Cardiac muscle cell (in vitro differentiated cells and primary cell): ENCODE data around the gene ADAMTS2. TPM values are rescaled to one million over a fixed set of nuclear protein-coding genes. Genes with fewer than 3 reads are reported as not detected.
"Not testable (repeated sequence)": the region's sequence is repeated elsewhere in the genome, so short reads cannot be mapped to it uniquely, and the experiment has no call there.

Experiments
- DNase-seq, 2 donors: peaks; one replicate each; pipeline versions ENCODE4 v3.0.0 to v3.0.0-alpha.2; 2010 to 2017; ENCODE audit warnings: low read depth in 1 of 2, low spot score in 1 of 2
- H3K27ac ChIP-seq: fragments of 200-600 bp; sonication (generic); 2 replicates; pipeline ENCODE4 v1.5.1; 2016
- H3K27me3 ChIP-seq: fragments of 200-600 bp; sonication (generic); 2 replicates; pipeline ENCODE4 v1.6.0; 2016; ENCODE audit warnings: control low read depth
- H3K36me3 ChIP-seq: fragments of 200-600 bp; sonication (generic); 2 replicates; pipeline ENCODE4 v1.5.1; 2016; ENCODE audit warnings: control low read depth
- H3K4me1 ChIP-seq: fragments of 200-600 bp; sonication (generic); 2 replicates; pipeline ENCODE4 v1.8.1; 2017; ENCODE audit warnings: low read depth, mild to moderate bottlenecking, mixed run types
- H3K4me3 ChIP-seq: fragments of 200-600 bp; sonication (generic); 2 replicates; pipeline ENCODE4 v1.5.1; 2016; ENCODE audit warnings: mild to moderate bottlenecking
- H3K9me3 ChIP-seq: fragments of 200-600 bp; sonication (generic); 2 replicates; pipeline ENCODE4 v1.5.1; 2017; ENCODE audit warnings: low read depth, mild to moderate bottlenecking, control low read depth
- CTCF ChIP-seq: IDR thresholded peaks from 2 replicates; pipeline ENCODE4 v1.5.1; 2012; ENCODE audit warnings: low read depth, mild to moderate bottlenecking, low read length
- polyA plus RNA-seq: library from polyadenylated mRNA; unstranded; fragments of >200 nt; fragmentation: Nextera tagmentation; extraction: Ambion mirVana; gene quantifications from 2 replicates; pipeline ENCODE4 v1.2.1, GENCODE V29; 2016
- total RNA-seq: library from RNA; depleted of rRNA; stranded (reverse); fragments of >200 nt; gene quantifications from 2 replicates; pipeline ENCODE4 v1.2.3, GENCODE V29; 2016

The ADAMTS2 gene
- total and polyA plus RNA-seq, 2 experiments from 2014 or later: 3.1 to 8.8 TPM

- no peak overlapping the region for H3K27ac ChIP-seq
Observed at GRCh38 chr5:179327021-179327735, 18.1 kb downstream of the ADAMTS2 start.

GRCh38 chr5:179326122-179326927 is 18.9 kb downstream of the ADAMTS2 start:
- peak in 1 of 2 donors; percentile 83 for DNase-seq
- no peak overlapping the region for H3K4me3 ChIP-seq
- H3K27ac ChIP-seq: no peak overlapping the region
- no peak for TF ChIP-seq CTCF
- no peaks in the 10 kb centered on the region for H3K9me3 ChIP-seq
- H3K4me1 ChIP-seq: peaks cover 4% of the 10 kb centered on the region
- no peaks in the 10 kb centered on the region for H3K36me3 ChIP-seq
- peaks cover 9% of the 10 kb centered on the region for H3K27me3 ChIP-seq

More at GRCh38 chr5:179327021-179327735, 18.1 kb downstream of the ADAMTS2 start:
- no peak overlapping the region for H3K4me3 ChIP-seq
- TF ChIP-seq CTCF: no peak
- H3K4me1 ChIP-seq: peaks cover 9% of the 10 kb centered on the region
- no peak for DNase-seq
- H3K9me3 ChIP-seq: no peaks in the 10 kb centered on the region
- H3K36me3 ChIP-seq: no peaks in the 10 kb centered on the region
- peaks cover 9% of the 10 kb centered on the region for H3K27me3 ChIP-seq

GRCh38 chr5:179325296-179326031 is 19.8 kb downstream of the ADAMTS2 start:
- H3K27me3 ChIP-seq: peaks cover 9% of the 10 kb centered on the region
- no peaks in the 10 kb centered on the region for H3K9me3 ChIP-seq
- no peak overlapping the region for H3K4me3 ChIP-seq
- no peak overlapping the region for H3K27ac ChIP-seq
- H3K4me1 ChIP-seq: peaks cover 4% of the 10 kb centered on the region
- TF ChIP-seq CTCF: no peak
- H3K36me3 ChIP-seq: no peaks in the 10 kb centered on the region
- no peak for DNase-seq

- DNase-seq: no peak
- Histone ChIP-seq H3K27me3 (peaks cover 9% of the 10 kb centered on the region), H3K27ac (no peak overlapping the region), H3K4me1 (peaks cover 4% of the 10 kb centered on the region), H3K36me3 (no peaks in the 10 kb centered on the region), H3K9me3 (no peaks in the 10 kb centered on the region), H3K4me3 (no peak overlapping the region)
- no peak for TF ChIP-seq CTCF
Observed at GRCh38 chr5:179324760-179325295, 20.4 kb downstream of the ADAMTS2 start.

GRCh38 chr5:179324316-179324715 is 20.9 kb downstream of the ADAMTS2 start:
- not testable (repeated sequence) for H3K4me1 ChIP-seq, DNase-seq

More at GRCh38 chr5:179324316-179324715, 20.9 kb downstream of the ADAMTS2 start:
- H3K27me3 ChIP-seq, H3K36me3 ChIP-seq, H3K9me3 ChIP-seq, H3K4me3 ChIP-seq, H3K27ac ChIP-seq: not testable (repeated sequence)
